Measurements from ENCODE around the gene PRLR. TPM values are rescaled to one million over a fixed set of nuclear protein-coding genes. Genes with fewer than 3 reads are reported as not detected.

PRLR gene
- total and polyA plus RNA-seq, 10 of the 15 experiments (the other 5 are each of a cell fraction or from before 2014, with no cell fraction given) = 0.03 to 8.1 (median 0.20) TPM

DNA sequence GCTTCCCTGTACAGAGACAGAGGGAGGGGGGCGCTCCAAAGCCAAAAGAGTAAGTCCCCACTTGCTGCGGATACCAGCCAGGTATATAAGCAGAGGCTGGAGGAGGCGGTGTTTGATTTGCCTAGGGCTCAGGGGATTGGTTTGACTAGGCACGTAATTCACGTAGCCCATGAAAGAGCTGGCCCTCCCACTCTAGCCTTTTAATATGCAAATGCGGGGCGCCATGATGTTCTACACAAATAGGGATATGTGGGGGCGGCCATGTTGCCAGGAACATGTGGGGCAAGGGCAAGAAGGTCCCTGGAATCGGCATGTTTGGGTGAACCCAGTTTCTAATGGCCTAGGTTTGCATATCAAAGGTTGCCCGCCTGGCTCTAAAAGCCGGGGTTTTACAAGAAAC, 3.3 kb upstream of the PRLR start:
- no peak for FAIRE-seq

GRCh38 chr5:35233121-35233520, 2.8 kb upstream of the PRLR start:
- no peak overlapping the region for H3K4me2 ChIP-seq (ENCODE audit: control insufficient read depth, insufficient read depth)
- H4K20me1 ChIP-seq (ENCODE audit: control insufficient read depth, insufficient read depth) = no peaks in the 10 kb centered on the region
- intact Hi-C loops (cut with micrococcal nuclease; ENCODE audit: unreplicated experiment) (no loop called here), in situ Hi-C loops (cut with MboI) (no loop called here)
- no TSS peak for BruUV-seq (replicated peaks)
- RAD21 ChIA-PET (ENCODE audit: unreplicated experiment) = interaction anchor here (0.7 to 2.5 kb wide), 5 partner anchors 12 to 203 kb away, joined by 3 to 8 read pairs (median 4); no protein-coding TSS in a partner anchor
- WGBS (ENCODE audit: insufficient coverage, insufficient replicate concordance, low lambda C conversion rate, missing lambda C conversion rate) = 17% methylated on average over 4 of the region's 4 CpGs
- H3K27ac ChIP-seq (ENCODE audit: control insufficient read depth, insufficient read depth) = no peak overlapping the region
- no peaks in the 10 kb centered on the region for H3K36me3 ChIP-seq (ENCODE audit: control insufficient read depth in 2 of 2, insufficient read depth in 2 of 2, low read length in 1 of 2)
- H3K4me3 ChIP-seq = no peak overlapping the region
- SMC1A ChIA-PET (ENCODE audit: uncharacterized antibody, unreplicated experiment) = interaction anchor here (0.9 to 3.2 kb wide), 6 partner anchors 11 to 87 kb away, joined by 3 to 10 read pairs (median 6); no protein-coding TSS in a partner anchor
- DNase-seq (ENCODE audit: low read depth, low spot score) = no peak
- TF ChIP-seq ATF3 (IDR thresholded peaks at IDR 0.05; ENCODE audit: borderline replicate concordance, extremely low read depth, low read depth, low read length) (no peak), CEBPZ (IDR thresholded peaks at IDR 0.05; ENCODE audit: low read depth, low read length) (no peak), RAD51 (IDR thresholded peaks at IDR 0.05) (no peak)
- TF ChIP-seq, protein P1, sequence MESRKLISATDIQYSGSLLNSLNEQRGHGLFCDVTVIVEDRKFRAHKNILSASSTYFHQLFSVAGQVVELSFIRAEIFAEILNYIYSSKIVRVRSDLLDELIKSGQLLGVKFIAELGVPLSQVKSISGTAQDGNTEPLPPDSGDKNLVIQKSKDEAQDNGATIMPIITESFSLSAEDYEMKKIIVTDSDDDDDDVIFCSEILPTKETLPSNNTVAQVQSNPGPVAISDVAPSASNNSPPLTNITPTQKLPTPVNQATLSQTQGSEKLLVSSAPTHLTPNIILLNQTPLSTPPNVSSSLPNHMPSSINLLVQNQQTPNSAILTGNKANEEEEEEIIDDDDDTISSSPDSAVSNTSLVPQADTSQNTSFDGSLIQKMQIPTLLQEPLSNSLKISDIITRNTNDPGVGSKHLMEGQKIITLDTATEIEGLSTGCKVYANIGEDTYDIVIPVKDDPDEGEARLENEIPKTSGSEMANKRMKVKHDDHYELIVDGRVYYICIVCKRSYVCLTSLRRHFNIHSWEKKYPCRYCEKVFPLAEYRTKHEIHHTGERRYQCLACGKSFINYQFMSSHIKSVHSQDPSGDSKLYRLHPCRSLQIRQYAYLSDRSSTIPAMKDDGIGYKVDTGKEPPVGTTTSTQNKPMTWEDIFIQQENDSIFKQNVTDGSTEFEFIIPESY (IDR thresholded peaks at IDR 0.05) = peak; percentile 89; the same call in 1 of the 2 replicates
- POLR2A ChIA-PET = interaction anchor here (0.7 kb wide), 1 partner anchor 83 kb away, joined by 5 read pairs; no protein-coding TSS in a partner anchor
- no peak for FAIRE-seq
- H3K9ac ChIP-seq (ENCODE audit: control insufficient read depth, insufficient read depth, low read length) = no peak overlapping the region
- H3K27me3 ChIP-seq (replicated peaks in 1 of 2; ENCODE audit: control insufficient read depth in 2 of 2, insufficient read depth in 2 of 2, low read length in 1 of 2) = peaks cover 0 to 8% of the 10 kb centered on the region in 2 experiments; a peak in 1 of 4 replicates
- no peaks in the 10 kb centered on the region for H3K4me1 ChIP-seq (ENCODE audit: control insufficient read depth, insufficient read depth, low read length)
- ATAC-seq = no peak
- CTCF ChIA-PET = interaction anchor here (1.1 to 1.7 kb wide), 4 partner anchors 20 to 203 kb away, joined by 3 to 7 read pairs (median 4); no protein-coding TSS in a partner anchor
- no peak overlapping the region for H2AFZ ChIP-seq (ENCODE audit: control insufficient read depth, low read depth, low read length)
- no peaks in the 10 kb centered on the region; the same call in 2 of the 3 replicates for H3K9me3 ChIP-seq (replicated peaks; ENCODE audit: control insufficient read depth, insufficient read depth, low read length)
- H3K79me2 ChIP-seq (ENCODE audit: control insufficient read depth, insufficient read depth, low read length) = no peaks in the 10 kb centered on the region

More for the DNA sequence above, 3.3 kb upstream of the PRLR start:
- Histone ChIP-seq H2AFZ (ENCODE audit: control insufficient read depth, low read depth, low read length) (no peak overlapping the region), H3K36me3 (ENCODE audit: control insufficient read depth in 2 of 2, insufficient read depth in 2 of 2, low read length in 1 of 2) (no peaks in the 10 kb centered on the region), H3K4me3 (no peak overlapping the region), H3K27ac (ENCODE audit: control insufficient read depth, insufficient read depth) (no peak overlapping the region), H3K9me3 (replicated peaks; ENCODE audit: control insufficient read depth, insufficient read depth, low read length) (no peaks in the 10 kb centered on the region; the same call in 2 of the 3 replicates), H3K27me3 (replicated peaks in 1 of 2; ENCODE audit: control insufficient read depth in 2 of 2, insufficient read depth in 2 of 2, low read length in 1 of 2) (peaks cover 0 to 8% of the 10 kb centered on the region in 2 experiments; a peak in 1 of 4 replicates), H4K20me1 (ENCODE audit: control insufficient read depth, insufficient read depth) (no peaks in the 10 kb centered on the region), H3K4me1 (ENCODE audit: control insufficient read depth, insufficient read depth, low read length) (no peaks in the 10 kb centered on the region), H3K4me2 (ENCODE audit: control insufficient read depth, insufficient read depth) (no peak overlapping the region), H3K79me2 (ENCODE audit: control insufficient read depth, insufficient read depth, low read length) (no peaks in the 10 kb centered on the region), H3K9ac (ENCODE audit: control insufficient read depth, insufficient read depth, low read length) (no peak overlapping the region)
- TF ChIP-seq RELA (IDR thresholded peaks at IDR 0.05; ENCODE audit: borderline replicate concordance, partially characterized antibody) (no peak), SMARCA5 (IDR thresholded peaks at IDR 0.05) (no peak)
- ChIA-PET SMC1A (ENCODE audit: uncharacterized antibody, unreplicated experiment) (interaction anchor here (1.1 to 3.2 kb wide), 3 partner anchors 12 to 86 kb away, joined by 3 to 10 read pairs (median 6); no protein-coding TSS in a partner anchor), RAD21 (ENCODE audit: unreplicated experiment) (interaction anchor here (0.7 to 2.5 kb wide), 3 partner anchors 11 to 203 kb away, joined by 3 to 8 read pairs (median 4); no protein-coding TSS in a partner anchor), CTCF (interaction anchor here (1.2 to 1.6 kb wide), 2 partner anchors 37 to 84 kb away, joined by 3 to 7 read pairs; no protein-coding TSS in a partner anchor), POLR2A (interaction anchor here (0.7 kb wide), 1 partner anchor 83 kb away, joined by 5 read pairs; no protein-coding TSS in a partner anchor)
- BruUV-seq (replicated peaks) = no TSS peak
- intact Hi-C loops (cut with micrococcal nuclease; ENCODE audit: unreplicated experiment) (no loop called here), in situ Hi-C loops (cut with MboI) (no loop called here)
- no peak for DNase-seq (ENCODE audit: low read depth, low spot score)
- WGBS (ENCODE audit: insufficient coverage, insufficient replicate concordance, low lambda C conversion rate, missing lambda C conversion rate) = 37% methylated on average over 11 of the region's 11 CpGs
- no peak for ATAC-seq
